Measurements from ENCODE around the gene FBXL4.

FBXL4 gene

DNA sequence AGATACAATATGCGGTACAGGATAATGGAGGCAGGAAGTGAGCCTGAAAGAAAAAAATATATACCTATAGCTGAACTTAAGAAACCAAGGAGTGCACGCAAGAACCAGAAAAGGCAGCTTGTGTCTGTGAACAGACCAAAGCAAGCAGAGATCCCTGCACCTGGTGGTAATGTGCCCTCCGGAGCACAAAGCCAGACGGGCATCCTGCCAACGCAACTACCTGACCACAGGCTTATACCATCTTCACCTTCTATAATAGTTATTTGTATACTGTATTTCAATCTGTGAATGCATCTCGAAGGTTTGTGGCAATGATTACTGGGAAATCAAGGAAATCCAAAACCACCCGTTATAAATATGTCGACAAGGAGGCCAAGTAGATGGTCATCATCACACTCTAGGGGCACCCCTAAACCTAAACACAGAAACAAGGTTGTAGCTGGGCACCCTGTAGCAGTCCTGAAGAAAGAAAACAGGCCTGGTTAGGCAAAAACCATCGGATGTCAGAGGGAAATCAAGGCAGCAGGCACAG, 801 bp downstream of the FBXL4 start:
- DNase-seq (ENCODE audit: low spot score) = no peak
- Histone ChIP-seq H3K79me1 (ENCODE audit: low read depth, low read length) (peaks cover 3% of the 10 kb centered on the region), H3K4me2 (ENCODE audit: insufficient read depth, low read length, poor library complexity, severe bottlenecking) (peak overlapping the region; percentile 83), H3K36me3 (replicated peaks in 1 of 2; ENCODE audit: control insufficient read depth in 2 of 2, insufficient read depth in 2 of 2, low read length in 2 of 2) (no peaks in the 10 kb centered on the region), H3K4ac (ENCODE audit: low read length) (no peak overlapping the region), H3K27me3 (ENCODE audit: control insufficient read depth in 3 of 3, insufficient read depth in 3 of 3, low read depth in 1 of 3, low read length in 3 of 3) (no peaks in the 10 kb centered on the region), H3K4me1 (ENCODE audit: control insufficient read depth in 2 of 2, insufficient read depth in 1 of 2, low read depth in 1 of 2, low read length in 2 of 2) (peaks cover 0 to 2% of the 10 kb centered on the region in 2 donors), H2AK5ac (ENCODE audit: low read depth, low read length) (no peak overlapping the region), H3K27ac (replicated peaks; ENCODE audit: low read length) (no peak overlapping the region), H3K9ac (ENCODE audit: low read depth, low read length, poor library complexity) (peak overlapping the region; percentile 83), H2BK120ac (ENCODE audit: low read depth, low read length) (no peak overlapping the region), H4K8ac (ENCODE audit: low read depth, low read length) (no peak overlapping the region), H3K23ac (ENCODE audit: low read depth, low read length, poor library complexity) (peak overlapping the region; percentile 22), H2BK15ac (ENCODE audit: low read length) (no peak overlapping the region), H3K9me3 (replicated peaks in 1 of 2; ENCODE audit: control insufficient read depth in 2 of 2, insufficient read depth in 1 of 2, low read depth in 1 of 2, low read length in 2 of 2) (peaks cover 0 to 17% of the 10 kb centered on the region in 2 donors), H2AFZ (ENCODE audit: low read length) (peak overlapping the region; percentile 98), H3K18ac (ENCODE audit: low read length) (peak overlapping the region; percentile 76), H2BK5ac (ENCODE audit: low read length) (peak overlapping the region; percentile 3), H4K91ac (ENCODE audit: low read depth, low read length, poor library complexity) (no peak overlapping the region), H2BK12ac (ENCODE audit: low read length) (no peak overlapping the region), H3K14ac (ENCODE audit: low read length) (no peak overlapping the region), H3K4me3 (ENCODE audit: low read length in 2 of 2) (peak overlapping the region; percentile 91 to 94)
- no CpG with 5 or more reads among the region's 9 CpGs for WGBS, 2 donors (ENCODE audit: extremely low coverage in 2 of 2, insufficient read length in 2 of 2, insufficient replicate concordance in 1 of 2)

DNA sequence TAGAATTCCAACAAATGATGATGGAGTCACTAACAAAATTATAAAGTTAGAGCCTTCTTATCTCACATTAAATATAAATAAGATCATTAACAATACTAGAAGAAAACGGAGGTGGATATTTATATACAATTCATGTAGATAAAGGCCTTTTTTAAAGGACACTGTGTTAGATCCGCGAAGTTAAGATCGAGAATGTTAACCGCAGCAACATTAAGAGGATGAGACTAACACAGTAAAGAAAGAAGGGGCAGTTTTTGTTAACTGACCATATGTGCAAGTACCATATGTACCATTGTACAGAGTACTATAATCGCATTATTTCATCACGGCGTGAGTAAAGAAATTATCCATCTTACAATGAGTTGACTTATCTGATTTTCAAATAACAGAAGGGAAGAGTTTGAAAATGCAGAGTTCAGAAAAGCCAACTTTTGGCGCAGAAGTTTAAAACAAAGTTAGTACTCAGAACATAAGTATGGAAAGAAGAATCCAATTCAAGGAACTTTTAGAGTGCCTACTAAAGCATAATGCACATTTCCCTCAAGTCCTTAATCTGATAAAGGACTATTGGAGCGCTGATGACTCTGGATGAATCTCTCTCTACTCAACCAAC, 1.4 kb downstream of the FBXL4 start:
- Histone ChIP-seq H3K9ac (ENCODE audit: low read depth, low read length, poor library complexity) (no peak overlapping the region), H4K8ac (ENCODE audit: low read depth, low read length) (no peak overlapping the region), H3K4ac (ENCODE audit: low read length) (no peak overlapping the region), H2BK120ac (ENCODE audit: low read depth, low read length) (no peak overlapping the region), H3K4me3 (ENCODE audit: low read length in 2 of 2) (peak overlapping the region in 1 of 2 donors; percentile 94), H3K27ac (replicated peaks; ENCODE audit: low read length) (no peak overlapping the region), H4K91ac (ENCODE audit: low read depth, low read length, poor library complexity) (no peak overlapping the region), H3K4me1 (ENCODE audit: control insufficient read depth in 2 of 2, insufficient read depth in 1 of 2, low read depth in 1 of 2, low read length in 2 of 2) (peaks cover 0 to 2% of the 10 kb centered on the region in 2 donors), H2AFZ (ENCODE audit: low read length) (no peak overlapping the region), H3K79me1 (ENCODE audit: low read depth, low read length) (peaks cover 3% of the 10 kb centered on the region), H3K14ac (ENCODE audit: low read length) (no peak overlapping the region), H3K23ac (ENCODE audit: low read depth, low read length, poor library complexity) (no peak overlapping the region), H3K36me3 (replicated peaks in 1 of 2; ENCODE audit: control insufficient read depth in 2 of 2, insufficient read depth in 2 of 2, low read length in 2 of 2) (no peaks in the 10 kb centered on the region), H2BK5ac (ENCODE audit: low read length) (no peak overlapping the region), H3K4me2 (ENCODE audit: insufficient read depth, low read length, poor library complexity, severe bottlenecking) (peak overlapping the region; percentile 83), H3K27me3 (ENCODE audit: control insufficient read depth in 3 of 3, insufficient read depth in 3 of 3, low read depth in 1 of 3, low read length in 3 of 3) (no peaks in the 10 kb centered on the region), H2BK12ac (ENCODE audit: low read length) (no peak overlapping the region), H2BK15ac (ENCODE audit: low read length) (no peak overlapping the region), H3K18ac (ENCODE audit: low read length) (no peak overlapping the region), H3K9me3 (replicated peaks in 1 of 2; ENCODE audit: control insufficient read depth in 2 of 2, insufficient read depth in 1 of 2, low read depth in 1 of 2, low read length in 2 of 2) (peaks cover 1 to 22% of the 10 kb centered on the region in 2 donors), H2AK5ac (ENCODE audit: low read depth, low read length) (no peak overlapping the region)
- WGBS, 2 donors (ENCODE audit: extremely low coverage in 2 of 2, insufficient read length in 2 of 2, insufficient replicate concordance in 1 of 2) = no CpG with 5 or more reads among the region's 10 CpGs
- no peak for DNase-seq (ENCODE audit: low spot score)

DNA sequence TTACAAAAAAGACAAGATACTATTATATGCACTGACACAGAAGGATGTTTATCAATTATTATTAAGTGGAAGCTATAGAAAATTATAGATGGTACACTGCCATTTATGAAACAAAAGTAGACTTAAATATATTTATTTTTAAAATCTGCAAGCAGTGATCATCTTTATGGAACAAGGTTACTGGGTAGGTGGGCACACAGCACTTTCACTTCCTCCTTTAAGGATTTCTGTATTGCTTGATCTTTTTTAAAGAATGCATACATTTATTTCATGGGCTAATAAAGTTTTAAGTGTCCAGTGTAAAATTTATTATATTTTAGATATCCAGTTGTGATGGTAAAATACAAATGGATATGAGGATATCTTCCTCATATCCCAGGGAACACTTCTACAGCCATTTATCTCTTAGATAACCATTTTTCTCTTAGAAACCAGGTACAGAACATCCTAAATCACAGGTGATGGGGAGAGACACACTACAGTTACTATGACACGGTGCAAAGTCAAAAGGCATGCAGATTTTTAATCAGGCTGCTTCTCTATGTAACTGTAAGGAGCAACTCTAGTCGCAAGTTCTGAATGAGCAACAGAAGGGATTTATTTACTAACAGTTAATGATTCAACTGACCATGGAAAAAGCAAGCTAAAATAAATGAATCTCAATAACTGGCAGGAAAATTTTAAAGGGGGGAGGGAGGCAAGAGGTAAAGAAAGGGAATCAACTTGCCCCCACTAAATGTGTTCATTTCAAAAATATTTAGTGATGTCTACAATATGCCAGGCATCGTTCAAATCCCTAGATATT, 2.2 kb downstream of the FBXL4 start:
- no CpG with 5 or more reads among the region's 3 CpGs for WGBS, 2 donors (ENCODE audit: extremely low coverage in 2 of 2, insufficient read length in 2 of 2, insufficient replicate concordance in 1 of 2)
- H3K27ac ChIP-seq (replicated peaks; ENCODE audit: low read length) = no peak overlapping the region
- no peak overlapping the region for H3K4me3 ChIP-seq (ENCODE audit: low read length in 2 of 2)

DNA sequence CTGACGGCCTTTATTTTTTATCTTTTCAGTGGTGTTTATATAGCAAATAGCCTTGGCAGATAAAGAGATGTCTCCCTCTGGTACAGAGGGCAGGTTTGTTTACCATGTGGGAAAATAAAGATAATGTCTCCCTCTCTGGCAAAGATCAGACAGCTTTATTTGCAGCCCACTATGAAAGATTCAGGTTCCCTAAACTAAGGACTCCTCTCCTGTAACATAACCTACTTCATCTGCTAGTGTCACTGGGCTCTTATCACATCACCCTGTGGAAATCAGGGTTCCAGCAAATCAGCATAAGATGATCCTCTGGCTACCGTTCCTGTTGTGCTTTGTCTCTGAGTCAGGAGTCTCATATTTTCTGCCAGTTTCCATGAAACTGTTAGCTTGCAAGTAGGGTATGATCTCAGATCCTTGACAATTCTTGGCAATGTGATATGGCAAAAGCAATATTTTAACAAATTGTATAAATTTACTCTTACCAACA, 3.1 kb downstream of the FBXL4 start:
- Histone ChIP-seq H2BK5ac (ENCODE audit: low read length) (no peak overlapping the region), H2BK15ac (ENCODE audit: low read length) (no peak overlapping the region), H3K14ac (ENCODE audit: low read length) (no peak overlapping the region), H3K4ac (ENCODE audit: low read length) (no peak overlapping the region), H3K4me1 (ENCODE audit: control insufficient read depth in 2 of 2, insufficient read depth in 1 of 2, low read depth in 1 of 2, low read length in 2 of 2) (peaks cover 0 to 2% of the 10 kb centered on the region in 2 donors), H3K18ac (ENCODE audit: low read length) (no peak overlapping the region), H3K27me3 (ENCODE audit: control insufficient read depth in 3 of 3, insufficient read depth in 3 of 3, low read depth in 1 of 3, low read length in 3 of 3) (no peaks in the 10 kb centered on the region), H2AFZ (ENCODE audit: low read length) (no peak overlapping the region), H3K27ac (replicated peaks; ENCODE audit: low read length) (no peak overlapping the region), H4K91ac (ENCODE audit: low read depth, low read length, poor library complexity) (no peak overlapping the region), H3K23ac (ENCODE audit: low read depth, low read length, poor library complexity) (no peak overlapping the region), H3K36me3 (replicated peaks in 1 of 2; ENCODE audit: control insufficient read depth in 2 of 2, insufficient read depth in 2 of 2, low read length in 2 of 2) (no peaks in the 10 kb centered on the region), H2AK5ac (ENCODE audit: low read depth, low read length) (no peak overlapping the region), H3K4me2 (ENCODE audit: insufficient read depth, low read length, poor library complexity, severe bottlenecking) (no peak overlapping the region), H3K4me3 (ENCODE audit: low read length in 2 of 2) (no peak overlapping the region), H2BK120ac (ENCODE audit: low read depth, low read length) (no peak overlapping the region), H3K9ac (ENCODE audit: low read depth, low read length, poor library complexity) (no peak overlapping the region), H3K9me3 (replicated peaks in 1 of 2; ENCODE audit: control insufficient read depth in 2 of 2, insufficient read depth in 1 of 2, low read depth in 1 of 2, low read length in 2 of 2) (peaks cover 2 to 30% of the 10 kb centered on the region in 2 donors), H4K8ac (ENCODE audit: low read depth, low read length) (no peak overlapping the region), H3K79me1 (ENCODE audit: low read depth, low read length) (peaks cover 3% of the 10 kb centered on the region), H2BK12ac (ENCODE audit: low read length) (no peak overlapping the region)
- DNase-seq (ENCODE audit: low spot score) = no peak
- no CpG with 5 or more reads among the region's 2 CpGs for WGBS, 2 donors (ENCODE audit: extremely low coverage in 2 of 2, insufficient read length in 2 of 2, insufficient replicate concordance in 1 of 2)

More for the DNA sequence above, 2.2 kb downstream of the FBXL4 start:
- Histone ChIP-seq H2BK120ac (ENCODE audit: low read depth, low read length) (no peak overlapping the region), H3K18ac (ENCODE audit: low read length) (no peak overlapping the region), H3K14ac (ENCODE audit: low read length) (no peak overlapping the region), H3K36me3 (replicated peaks in 1 of 2; ENCODE audit: control insufficient read depth in 2 of 2, insufficient read depth in 2 of 2, low read length in 2 of 2) (no peaks in the 10 kb centered on the region), H2BK5ac (ENCODE audit: low read length) (no peak overlapping the region), H3K9me3 (replicated peaks in 1 of 2; ENCODE audit: control insufficient read depth in 2 of 2, insufficient read depth in 1 of 2, low read depth in 1 of 2, low read length in 2 of 2) (peaks cover 2 to 24% of the 10 kb centered on the region in 2 donors), H3K9ac (ENCODE audit: low read depth, low read length, poor library complexity) (no peak overlapping the region), H3K4me2 (ENCODE audit: insufficient read depth, low read length, poor library complexity, severe bottlenecking) (no peak overlapping the region), H4K8ac (ENCODE audit: low read depth, low read length) (no peak overlapping the region), H3K27me3 (ENCODE audit: control insufficient read depth in 3 of 3, insufficient read depth in 3 of 3, low read depth in 1 of 3, low read length in 3 of 3) (no peaks in the 10 kb centered on the region), H4K91ac (ENCODE audit: low read depth, low read length, poor library complexity) (no peak overlapping the region), H2BK12ac (ENCODE audit: low read length) (no peak overlapping the region), H3K79me1 (ENCODE audit: low read depth, low read length) (peaks cover 3% of the 10 kb centered on the region), H3K23ac (ENCODE audit: low read depth, low read length, poor library complexity) (no peak overlapping the region), H2BK15ac (ENCODE audit: low read length) (no peak overlapping the region), H2AK5ac (ENCODE audit: low read depth, low read length) (no peak overlapping the region), H3K4ac (ENCODE audit: low read length) (no peak overlapping the region), H2AFZ (ENCODE audit: low read length) (no peak overlapping the region), H3K4me1 (ENCODE audit: control insufficient read depth in 2 of 2, insufficient read depth in 1 of 2, low read depth in 1 of 2, low read length in 2 of 2) (peaks cover 0 to 2% of the 10 kb centered on the region in 2 donors)
- no peak for DNase-seq (ENCODE audit: low spot score)
